GM18907 (cell line): ENCODE data around the gene LTV1.

ENCODE experiments used
- ATAC-seq: cut with Tn5 transposase; IDR thresholded peaks from one replicate; pipeline ENCODE4 v1.9.1; 2021; ENCODE audit warnings: mild to moderate bottlenecking, moderate library complexity; ENCODE audit not compliant: unreplicated experiment

LTV1 gene

GRCh38 chr6:143884216-143884900 lies 41.2 kb downstream of the LTV1 start:
- ATAC-seq = no peak

GRCh38 chr6:143885116-143885515 lies 42.0 kb downstream of the LTV1 start:
- no peak for ATAC-seq

- ATAC-seq = no peak
These were observed 51.5 kb downstream of the LTV1 start for GRCh38 chr6:143894655-143895054.

GRCh38 chr6:143896126-143896860 lies 53.2 kb downstream of the LTV1 start:
- ATAC-seq = no peak

GRCh38 chr6:143900358-143900757 lies 57.2 kb downstream of the LTV1 start:
- no peak for ATAC-seq

GRCh38 chr6:143901885-143902750 lies 59.0 kb downstream of the LTV1 start:
- ATAC-seq = peak; percentile 96

GRCh38 chr6:143902827-143903226 lies 59.7 kb downstream of the LTV1 start:
- ATAC-seq = no peak

- no peak for ATAC-seq
These were observed 67.9 kb downstream of the LTV1 start for GRCh38 chr6:143911028-143911427.

GRCh38 chr6:143912671-143913070 lies 69.5 kb downstream of the LTV1 start:
- no peak for ATAC-seq
